Parathyroid adenoma (tissue), 2 donors: ENCODE data around the gene FGF8.

Experiments
- H2AFZ ChIP-seq: fragments of 300-600 bp; sonication (generic); one replicate; pipeline ENCODE4 v1.7.0; 2017; ENCODE audit warnings: antibody characterized with exemption, mild to moderate bottlenecking
- H3K27ac ChIP-seq: fragments of 300-600 bp; sonication (generic); one replicate; pipeline ENCODE4 v1.7.0; 2017
- H3K27me3 ChIP-seq: fragments of 300-600 bp; sonication (generic); one replicate; pipeline ENCODE4 v1.7.0; 2017; ENCODE audit warnings: low read length; ENCODE audit not compliant: control insufficient read depth, insufficient read depth
- H3K36me3 ChIP-seq: fragments of 300-600 bp; sonication (generic); one replicate; pipeline ENCODE4 v1.7.0; 2017; ENCODE audit warnings: low read length; ENCODE audit not compliant: control insufficient read depth, insufficient read depth
- H3K4me1 ChIP-seq: fragments of 300-600 bp; sonication (generic); one replicate; pipeline ENCODE4 v1.7.0; 2017; ENCODE audit warnings: control low read depth
- H3K4me2 ChIP-seq: fragments of 300-600 bp; sonication (generic); one replicate; pipeline ENCODE4 v1.7.0; 2017; ENCODE audit warnings: low read length
- H3K4me3 ChIP-seq: fragments of 300-600 bp; sonication (generic); one replicate; pipeline ENCODE4 v1.7.0; 2017; ENCODE audit warnings: low read depth, low read length
- H3K79me2 ChIP-seq: fragments of 300-600 bp; sonication (generic); one replicate; pipeline ENCODE4 v1.7.0; 2017; ENCODE audit warnings: control low read depth
- H3K9ac ChIP-seq: fragments of 300-600 bp; sonication (generic); one replicate; pipeline ENCODE4 v1.7.0; 2017; ENCODE audit warnings: mild to moderate bottlenecking
- H3K9me3 ChIP-seq: fragments of 300-600 bp; sonication (generic); one replicate; pipeline ENCODE4 v1.7.0; 2017; ENCODE audit warnings: low read length; ENCODE audit not compliant: control insufficient read depth
- TF ChIP-seq, protein P1 (sequence below): fragments of 300-600 bp; sonication (generic); IDR thresholded peaks from one replicate; pipeline ENCODE4 v1.7.0; 2017; ENCODE audit warnings: antibody characterized with exemption, mild to moderate bottlenecking
- donor health status: primary hyperparathyroidism.

Gene FGF8

GRCh38 chr10:101772895-101773761 lies 2.8 kb downstream of the FGF8 start:
- no peak overlapping the region for H2AFZ ChIP-seq
- H3K9me3 ChIP-seq, result no peaks in the 10 kb centered on the region
- H3K36me3 ChIP-seq, result no peaks in the 10 kb centered on the region
- no peak overlapping the region for H3K4me2 ChIP-seq
- H3K4me1 ChIP-seq, result peaks cover 3% of the 10 kb centered on the region
- H3K4me3 ChIP-seq, result no peak overlapping the region
- no peak overlapping the region for H3K9ac ChIP-seq
- TF ChIP-seq, protein P1, sequence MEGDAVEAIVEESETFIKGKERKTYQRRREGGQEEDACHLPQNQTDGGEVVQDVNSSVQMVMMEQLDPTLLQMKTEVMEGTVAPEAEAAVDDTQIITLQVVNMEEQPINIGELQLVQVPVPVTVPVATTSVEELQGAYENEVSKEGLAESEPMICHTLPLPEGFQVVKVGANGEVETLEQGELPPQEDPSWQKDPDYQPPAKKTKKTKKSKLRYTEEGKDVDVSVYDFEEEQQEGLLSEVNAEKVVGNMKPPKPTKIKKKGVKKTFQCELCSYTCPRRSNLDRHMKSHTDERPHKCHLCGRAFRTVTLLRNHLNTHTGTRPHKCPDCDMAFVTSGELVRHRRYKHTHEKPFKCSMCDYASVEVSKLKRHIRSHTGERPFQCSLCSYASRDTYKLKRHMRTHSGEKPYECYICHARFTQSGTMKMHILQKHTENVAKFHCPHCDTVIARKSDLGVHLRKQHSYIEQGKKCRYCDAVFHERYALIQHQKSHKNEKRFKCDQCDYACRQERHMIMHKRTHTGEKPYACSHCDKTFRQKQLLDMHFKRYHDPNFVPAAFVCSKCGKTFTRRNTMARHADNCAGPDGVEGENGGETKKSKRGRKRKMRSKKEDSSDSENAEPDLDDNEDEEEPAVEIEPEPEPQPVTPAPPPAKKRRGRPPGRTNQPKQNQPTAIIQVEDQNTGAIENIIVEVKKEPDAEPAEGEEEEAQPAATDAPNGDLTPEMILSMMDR, result no peak
- H3K79me2 ChIP-seq, result no peaks in the 10 kb centered on the region
- H3K27me3 ChIP-seq, result peaks cover 3% of the 10 kb centered on the region
- no peak overlapping the region for H3K27ac ChIP-seq

GRCh38 chr10:101772017-101772894 lies 3.7 kb downstream of the FGF8 start:
- H3K4me1 ChIP-seq, result peaks cover 3% of the 10 kb centered on the region
- no peaks in the 10 kb centered on the region for H3K9me3 ChIP-seq
- no peak overlapping the region for H3K27ac ChIP-seq
- TF ChIP-seq, protein P1, result no peak
- no peak overlapping the region for H3K9ac ChIP-seq
- H2AFZ ChIP-seq, result no peak overlapping the region
- peaks cover 3% of the 10 kb centered on the region for H3K27me3 ChIP-seq
- H3K4me2 ChIP-seq, result no peak overlapping the region
- no peaks in the 10 kb centered on the region for H3K79me2 ChIP-seq
- H3K36me3 ChIP-seq, result no peaks in the 10 kb centered on the region
- H3K4me3 ChIP-seq, result no peak overlapping the region

DNA sequence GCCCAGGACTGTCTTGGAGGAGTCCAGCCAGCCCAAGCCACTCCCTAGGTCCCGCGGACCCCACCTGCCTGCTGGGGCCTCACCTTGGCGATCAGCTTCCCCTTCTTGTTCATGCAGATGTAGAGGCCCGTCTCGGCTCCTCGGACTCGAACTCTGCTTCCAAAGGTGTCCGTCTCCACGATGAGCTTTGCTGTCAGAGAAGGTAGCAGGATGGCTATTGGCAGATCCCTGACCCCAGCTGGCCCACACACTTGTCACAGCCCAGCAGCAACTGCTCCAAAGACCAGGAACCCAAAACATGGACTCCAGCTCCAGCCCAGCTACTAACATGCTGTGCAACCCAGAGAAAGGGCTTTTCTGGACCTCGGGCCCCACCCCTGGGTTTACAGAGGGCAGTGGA lies 4.5 kb downstream of the FGF8 start:
- H3K4me3 ChIP-seq, result no peak overlapping the region
- peaks cover 3% of the 10 kb centered on the region for H3K27me3 ChIP-seq
- H3K4me2 ChIP-seq, result no peak overlapping the region
- peaks cover 3% of the 10 kb centered on the region for H3K4me1 ChIP-seq
- TF ChIP-seq, protein P1, result no peak
- H3K79me2 ChIP-seq, result no peaks in the 10 kb centered on the region
- no peak overlapping the region for H3K27ac ChIP-seq
- H3K9me3 ChIP-seq, result no peaks in the 10 kb centered on the region
- no peaks in the 10 kb centered on the region for H3K36me3 ChIP-seq
- no peak overlapping the region for H3K9ac ChIP-seq
- H2AFZ ChIP-seq, result no peak overlapping the region

- H3K27ac ChIP-seq, result no peak overlapping the region
- H3K4me3 ChIP-seq, result no peak overlapping the region
- TF ChIP-seq, protein P1, result no peak
- peaks cover 3% of the 10 kb centered on the region for H3K4me1 ChIP-seq
- H2AFZ ChIP-seq, result no peak overlapping the region
- H3K4me2 ChIP-seq, result no peak overlapping the region
- no peak overlapping the region for H3K9ac ChIP-seq
- no peaks in the 10 kb centered on the region for H3K9me3 ChIP-seq
- no peaks in the 10 kb centered on the region for H3K79me2 ChIP-seq
- H3K27me3 ChIP-seq, result peaks cover 3% of the 10 kb centered on the region
- no peaks in the 10 kb centered on the region for H3K36me3 ChIP-seq
These were observed 5.3 kb downstream of the FGF8 start for GRCh38 chr10:101770331-101771215.
